Measurements from ENCODE around the gene MNX1.

The MNX1 gene

DNA sequence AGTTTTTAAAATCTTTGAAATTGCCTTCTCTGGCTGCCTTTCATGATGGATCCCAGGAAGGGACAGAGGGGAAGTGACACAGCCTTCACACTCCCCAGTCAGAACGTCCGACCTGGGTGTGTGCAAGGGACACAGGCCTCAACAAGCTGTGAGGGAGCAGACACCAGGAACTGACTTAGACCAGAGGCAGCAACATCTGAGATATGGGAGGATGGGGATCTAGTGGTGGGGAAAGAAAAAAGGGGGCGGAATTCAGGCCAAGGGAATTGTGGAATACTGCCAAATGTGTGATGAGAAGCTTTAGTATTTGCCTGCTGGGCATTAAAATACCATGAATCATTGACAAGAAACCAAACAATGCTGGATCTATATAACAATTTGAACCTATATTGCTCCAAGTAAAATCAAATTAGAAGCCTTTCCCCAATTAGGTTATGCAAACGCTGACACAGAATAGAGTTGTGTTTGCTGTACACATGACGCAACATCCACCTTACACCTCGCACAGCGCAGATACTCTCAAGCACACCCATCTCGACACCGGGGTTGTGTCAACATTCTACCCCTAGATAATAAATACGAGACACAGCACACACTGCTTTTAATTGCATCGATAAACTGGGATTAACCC, 17.2 kb upstream of the MNX1 start:
- H3K4me3 ChIP-seq (ENCODE audit: low read length) = no peak overlapping the region
- peaks cover 13% of the 10 kb centered on the region for H3K27me3 ChIP-seq (ENCODE audit: control insufficient read depth, insufficient read depth, low read length)
- H3K36me3 ChIP-seq (ENCODE audit: control insufficient read depth, insufficient read depth, low read length) = no peaks in the 10 kb centered on the region
- no peaks in the 10 kb centered on the region for H3K4me1 ChIP-seq (ENCODE audit: control insufficient read depth, insufficient read depth, low read length)
- no peak overlapping the region for H3K27ac ChIP-seq (ENCODE audit: low read depth, low read length)
- no peak overlapping the region for H3K9ac ChIP-seq (ENCODE audit: low read length)

DNA sequence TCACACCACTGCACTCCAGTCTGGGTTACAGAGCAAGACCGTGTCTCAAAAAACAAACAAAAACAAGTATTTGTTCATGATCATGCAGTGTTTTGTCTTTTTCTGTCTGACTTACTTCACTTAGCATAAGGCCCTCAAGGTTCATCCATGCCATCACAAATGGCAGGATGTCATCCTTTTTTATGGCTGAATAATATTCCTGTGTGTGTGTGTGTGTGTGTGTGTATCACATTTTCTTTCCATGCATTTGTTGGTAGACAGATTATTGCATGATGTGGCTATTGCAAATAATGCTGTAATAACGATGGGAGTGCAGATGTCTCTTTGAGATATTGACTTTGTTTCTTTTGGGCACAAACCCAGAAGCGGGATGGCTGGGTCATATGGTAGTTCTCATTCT, 14.3 kb upstream of the MNX1 start:
- peaks cover 29% of the 10 kb centered on the region for H3K27me3 ChIP-seq (ENCODE audit: control insufficient read depth, insufficient read depth, low read length)
- no peak overlapping the region for H3K4me3 ChIP-seq (ENCODE audit: low read length)
- H3K36me3 ChIP-seq (ENCODE audit: control insufficient read depth, insufficient read depth, low read length) = no peaks in the 10 kb centered on the region
- no peak overlapping the region for H3K9ac ChIP-seq (ENCODE audit: low read length)
- H3K27ac ChIP-seq (ENCODE audit: low read depth, low read length) = no peak overlapping the region
- H3K4me1 ChIP-seq (ENCODE audit: control insufficient read depth, insufficient read depth, low read length) = no peaks in the 10 kb centered on the region

- Histone ChIP-seq H3K9ac (ENCODE audit: low read length) (no peak overlapping the region), H3K36me3 (ENCODE audit: control insufficient read depth, insufficient read depth, low read length) (no peaks in the 10 kb centered on the region), H3K27me3 (ENCODE audit: control insufficient read depth, insufficient read depth, low read length) (peaks cover 32% of the 10 kb centered on the region), H3K4me1 (ENCODE audit: control insufficient read depth, insufficient read depth, low read length) (no peaks in the 10 kb centered on the region), H3K27ac (ENCODE audit: low read depth, low read length) (no peak overlapping the region), H3K4me3 (ENCODE audit: low read length) (no peak overlapping the region)
Measured at GRCh38 chr7:157023589-157023905, 13.1 kb upstream of the MNX1 start.

DNA sequence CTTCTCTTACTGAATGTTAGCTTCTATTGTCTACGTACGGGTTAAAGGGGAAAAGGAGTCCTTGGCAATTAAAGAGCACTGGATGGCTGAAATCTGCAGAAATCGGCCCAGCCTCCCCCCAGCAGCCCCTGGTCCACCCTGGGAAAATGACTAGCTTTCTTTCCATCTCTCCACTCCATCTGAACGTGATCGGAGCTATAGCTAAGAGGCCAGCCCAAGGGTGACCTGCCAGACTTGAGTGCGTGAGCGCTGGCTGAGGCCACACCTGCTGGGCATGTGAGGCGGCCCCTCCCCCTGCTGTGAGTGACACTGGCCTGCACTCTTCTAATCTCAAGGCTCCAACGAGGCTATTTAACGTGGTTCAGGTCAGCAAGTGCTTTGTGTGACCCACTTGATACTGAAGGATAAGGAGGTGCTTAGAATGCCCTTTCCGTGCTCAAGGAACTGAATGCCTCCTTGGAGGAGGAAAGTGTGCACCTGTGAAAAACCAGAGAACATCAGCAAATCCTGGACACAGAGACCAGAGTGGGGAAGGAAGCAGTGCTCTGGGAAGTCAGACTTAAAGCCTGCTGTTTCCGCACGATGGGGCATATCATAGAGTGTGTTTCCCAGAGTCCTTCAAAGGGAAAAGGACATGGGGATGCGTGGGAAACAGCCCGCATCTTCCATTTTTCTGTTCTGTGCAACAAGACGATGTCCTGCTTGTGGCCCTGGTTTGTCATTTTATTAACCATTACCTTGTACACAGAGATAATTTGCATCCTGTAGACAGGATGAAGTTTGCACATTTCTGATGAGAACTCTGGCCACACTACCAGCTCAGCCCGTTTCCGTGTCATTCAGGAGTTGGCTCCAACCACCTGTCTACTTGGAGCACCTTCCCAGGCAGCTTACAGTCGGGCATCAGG, 12.5 kb upstream of the MNX1 start:
- peaks cover 37% of the 10 kb centered on the region for H3K27me3 ChIP-seq (ENCODE audit: control insufficient read depth, insufficient read depth, low read length)
- H3K9ac ChIP-seq (ENCODE audit: low read length) = no peak overlapping the region
- H3K27ac ChIP-seq (ENCODE audit: low read depth, low read length) = no peak overlapping the region
- no peaks in the 10 kb centered on the region for H3K36me3 ChIP-seq (ENCODE audit: control insufficient read depth, insufficient read depth, low read length)
- H3K4me3 ChIP-seq (ENCODE audit: low read length) = no peak overlapping the region
- H3K4me1 ChIP-seq (ENCODE audit: control insufficient read depth, insufficient read depth, low read length) = no peaks in the 10 kb centered on the region

GRCh38 chr7:157021871-157022680, 11.6 kb upstream of the MNX1 start:
- Histone ChIP-seq H3K4me3 (ENCODE audit: low read length) (no peak overlapping the region), H3K27me3 (ENCODE audit: control insufficient read depth, insufficient read depth, low read length) (peaks cover 44% of the 10 kb centered on the region), H3K27ac (ENCODE audit: low read depth, low read length) (no peak overlapping the region), H3K9ac (ENCODE audit: low read length) (no peak overlapping the region), H3K36me3 (ENCODE audit: control insufficient read depth, insufficient read depth, low read length) (no peaks in the 10 kb centered on the region), H3K4me1 (ENCODE audit: control insufficient read depth, insufficient read depth, low read length) (no peaks in the 10 kb centered on the region)

GRCh38 chr7:157021071-157021870, 10.8 kb upstream of the MNX1 start:
- peak overlapping the region; percentile 15 for H3K4me3 ChIP-seq (ENCODE audit: low read length)
- H3K27me3 ChIP-seq (ENCODE audit: control insufficient read depth, insufficient read depth, low read length) = peaks cover 49% of the 10 kb centered on the region
- H3K4me1 ChIP-seq (ENCODE audit: control insufficient read depth, insufficient read depth, low read length) = no peaks in the 10 kb centered on the region
- no peak overlapping the region for H3K27ac ChIP-seq (ENCODE audit: low read depth, low read length)
- no peaks in the 10 kb centered on the region for H3K36me3 ChIP-seq (ENCODE audit: control insufficient read depth, insufficient read depth, low read length)
- no peak overlapping the region for H3K9ac ChIP-seq (ENCODE audit: low read length)

GRCh38 chr7:157020514-157021070, 10.1 kb upstream of the MNX1 start:
- Histone ChIP-seq H3K4me1 (ENCODE audit: control insufficient read depth, insufficient read depth, low read length) (no peaks in the 10 kb centered on the region), H3K36me3 (ENCODE audit: control insufficient read depth, insufficient read depth, low read length) (no peaks in the 10 kb centered on the region), H3K9ac (ENCODE audit: low read length) (no peak overlapping the region), H3K27me3 (ENCODE audit: control insufficient read depth, insufficient read depth, low read length) (peaks cover 51% of the 10 kb centered on the region), H3K27ac (ENCODE audit: low read depth, low read length) (no peak overlapping the region), H3K4me3 (ENCODE audit: low read length) (no peak overlapping the region)

DNA sequence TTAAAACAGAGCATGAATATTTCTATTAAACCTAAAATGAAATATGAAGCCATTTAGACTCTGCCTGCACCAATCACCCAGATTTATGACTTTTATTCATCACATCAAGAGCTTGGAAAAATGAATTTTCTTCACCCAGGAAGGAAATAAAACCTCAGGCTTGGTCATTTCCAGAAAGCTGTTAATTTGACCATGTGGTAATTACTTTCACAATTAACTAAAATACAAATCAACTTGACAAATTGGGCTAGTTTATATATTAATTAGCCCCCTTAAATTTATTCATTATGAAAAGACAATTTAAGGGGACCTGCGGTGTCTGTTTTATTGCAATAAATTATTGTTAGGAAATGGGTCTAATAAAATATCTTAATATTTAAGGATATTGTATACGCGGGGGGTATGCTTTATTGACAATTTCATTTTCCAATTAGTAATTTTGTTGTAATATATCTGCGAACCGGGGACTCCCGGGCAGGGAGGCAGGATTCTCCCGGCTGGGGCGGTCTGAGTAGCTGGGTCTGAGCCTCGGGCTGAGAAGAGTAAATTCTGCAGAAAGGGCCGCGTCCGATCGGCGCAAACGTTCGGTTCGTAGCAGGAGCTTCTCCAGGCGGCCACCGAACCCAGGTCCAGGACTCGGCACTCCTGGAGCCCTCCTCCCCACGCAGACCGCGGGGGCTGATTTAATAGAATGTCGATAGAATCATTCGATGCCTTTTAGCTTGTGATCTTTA, 9.4 kb upstream of the MNX1 start:
- no peaks in the 10 kb centered on the region for H3K36me3 ChIP-seq (ENCODE audit: control insufficient read depth, insufficient read depth, low read length)
- H3K27ac ChIP-seq (ENCODE audit: low read depth, low read length) = no peak overlapping the region
- H3K27me3 ChIP-seq (ENCODE audit: control insufficient read depth, insufficient read depth, low read length) = peaks cover 55% of the 10 kb centered on the region
- H3K9ac ChIP-seq (ENCODE audit: low read length) = no peak overlapping the region
- H3K4me3 ChIP-seq (ENCODE audit: low read length) = no peak overlapping the region
- no peaks in the 10 kb centered on the region for H3K4me1 ChIP-seq (ENCODE audit: control insufficient read depth, insufficient read depth, low read length)

- H3K27me3 ChIP-seq (ENCODE audit: control insufficient read depth, insufficient read depth, low read length) = peaks cover 54% of the 10 kb centered on the region
- no peaks in the 10 kb centered on the region for H3K4me1 ChIP-seq (ENCODE audit: control insufficient read depth, insufficient read depth, low read length)
- no peak overlapping the region for H3K27ac ChIP-seq (ENCODE audit: low read depth, low read length)
- no peaks in the 10 kb centered on the region for H3K36me3 ChIP-seq (ENCODE audit: control insufficient read depth, insufficient read depth, low read length)
- no peak overlapping the region for H3K9ac ChIP-seq (ENCODE audit: low read length)
- H3K4me3 ChIP-seq (ENCODE audit: low read length) = no peak overlapping the region
Measured at GRCh38 chr7:157018997-157019608, 8.6 kb upstream of the MNX1 start.

DNA sequence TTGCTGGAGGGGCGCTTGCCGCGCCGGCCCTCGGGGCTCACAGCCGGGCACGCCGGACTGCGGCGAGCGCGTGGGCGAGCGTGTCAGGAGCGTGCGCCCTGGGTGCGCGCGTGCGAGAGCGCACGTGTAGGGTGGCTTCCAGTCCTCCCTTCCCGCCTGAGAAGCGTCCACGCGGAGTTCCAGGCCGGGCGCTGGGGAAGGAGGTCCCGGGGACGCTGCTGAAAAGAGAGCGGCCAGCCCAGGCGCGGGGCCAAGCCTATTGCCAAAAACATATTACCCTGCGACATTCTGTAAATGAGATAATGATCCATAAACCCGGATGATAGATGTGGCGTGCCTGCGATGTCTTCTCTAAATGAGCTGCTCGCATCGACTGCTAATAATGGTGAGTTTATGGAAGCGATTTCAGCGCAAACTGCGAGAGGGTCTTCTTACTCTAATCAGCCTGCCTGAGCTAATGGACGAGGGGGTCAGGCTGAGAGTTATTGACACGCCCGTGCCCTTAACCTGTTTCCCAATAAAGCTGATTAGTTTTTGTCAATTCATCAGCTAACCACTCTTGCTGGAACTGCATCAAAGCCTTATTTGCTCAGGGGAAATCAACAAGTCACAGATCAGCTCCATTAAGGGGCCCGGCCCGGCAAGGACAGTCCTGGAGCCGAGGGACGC, 8.0 kb upstream of the MNX1 start:
- H3K9ac ChIP-seq (ENCODE audit: low read length) = no peak overlapping the region
- no peak overlapping the region for H3K27ac ChIP-seq (ENCODE audit: low read depth, low read length)
- H3K27me3 ChIP-seq (ENCODE audit: control insufficient read depth, insufficient read depth, low read length) = peaks cover 53% of the 10 kb centered on the region
- no peak overlapping the region for H3K4me3 ChIP-seq (ENCODE audit: low read length)
- no peaks in the 10 kb centered on the region for H3K4me1 ChIP-seq (ENCODE audit: control insufficient read depth, insufficient read depth, low read length)
- no peaks in the 10 kb centered on the region for H3K36me3 ChIP-seq (ENCODE audit: control insufficient read depth, insufficient read depth, low read length)

Data from rectal smooth muscle tissue (tissue), 1 donor.